H1 (cell line): ENCODE data around the gene PIP5K1C. TPM values are rescaled to one million over a fixed set of nuclear protein-coding genes. Genes with fewer than 3 reads are reported as not detected.

Experiments used
- CTCF ChIA-PET: fragments of 300-600 bp; sonication (Branson Sonifier 250); formaldehyde crosslinking; loops from one replicate; lab custom pipeline; 2021; ENCODE audit not compliant: partially characterized antibody; lab: Charles Lee
- POLR2A ChIA-PET: fragments of 300-600 bp; sonication (Branson Sonifier 250); formaldehyde crosslinking; loops from one replicate; lab custom pipeline; 2021; ENCODE audit warnings: inconsistent platforms; ENCODE audit not compliant: partially characterized antibody; lab: Charles Lee
- DNase-seq, 2 experiments: peaks; one replicate each; pipeline versions ENCODE4 v3.0.0 to v3.0.0-alpha.2; 2010 to 2022; ENCODE audit warnings: low spot score in 2 of 2, low read depth in 1 of 2, mixed read lengths in 1 of 2
- FAIRE-seq: peaks from 2 replicates; lab custom pipeline; 2011; peaks lifted over from hg19 to GRCh38; lab: Jason Lieb, UNC
- H2AFZ ChIP-seq: 2 replicates; pipeline ENCODE4 v1.8.1; 2012; ENCODE audit warnings: low read length, inconsistent platforms
- H2AK5ac ChIP-seq: 2 replicates; pipeline ENCODE4 v1.6.1; 2013; ENCODE audit warnings: low read depth, low read length
- H2BK120ac ChIP-seq: replicated peaks from 2 replicates; pipeline ENCODE3; 2013; ENCODE audit warnings: low read depth, low read length, inconsistent platforms
- H2BK12ac ChIP-seq: 2 replicates; pipeline ENCODE4 v1.6.1; 2013; ENCODE audit warnings: low read depth, low read length
- H2BK15ac ChIP-seq: 2 replicates; pipeline ENCODE4 v1.6.1; 2013; ENCODE audit warnings: low read length
- H2BK20ac ChIP-seq: 2 replicates; pipeline ENCODE4 v1.6.1; 2013; ENCODE audit warnings: low read length
- H2BK5ac ChIP-seq: 2 replicates; pipeline ENCODE4 v1.6.1; 2013; ENCODE audit warnings: low read depth, low read length
- H3K14ac ChIP-seq: 2 replicates; pipeline ENCODE4 v1.6.1; 2013; ENCODE audit warnings: inconsistent platforms; ENCODE audit not compliant: insufficient read length
- H3K18ac ChIP-seq: 2 replicates; pipeline ENCODE4 v1.6.1; 2013; ENCODE audit warnings: low read length; ENCODE audit errors: extremely low read depth
- H3K23ac ChIP-seq: 2 replicates; pipeline ENCODE4 v1.6.1; 2013; ENCODE audit warnings: inconsistent platforms; ENCODE audit not compliant: insufficient read length
- H3K23me2 ChIP-seq: 2 replicates; pipeline ENCODE4 v1.6.1; 2013; ENCODE audit warnings: low read depth, low read length
- H3K27ac ChIP-seq: 2 replicates; pipeline ENCODE4 v1.6.1; 2011; ENCODE audit warnings: low read depth, low read length, inconsistent platforms
- H3K27me3 ChIP-seq, 4 experiments: replicated peaks in 1 of 4; 1 replicate in 1 of 4; 2 replicates in 3 of 4; pipeline versions ENCODE4 v1.6.1 to v1.8.1; 2011 to 2013; ENCODE audit warnings: low read length in 3 of 4, mild to moderate bottlenecking in 3 of 4, inconsistent platforms in 2 of 4, mixed read lengths in 2 of 4, moderate library complexity in 1 of 4; ENCODE audit not compliant: control insufficient read depth in 3 of 4, insufficient read depth in 3 of 4; ENCODE audit errors: extremely low read depth in 1 of 4
- H3K36me3 ChIP-seq, 4 experiments: 2 replicates each; pipeline versions ENCODE4 v1.6.1 to v1.8.1; 2011 to 2013; ENCODE audit warnings: mild to moderate bottlenecking in 4 of 4, low read length in 3 of 4, moderate library complexity in 2 of 4, control low read depth in 1 of 4, inconsistent platforms in 1 of 4; ENCODE audit not compliant: insufficient read depth in 4 of 4, control insufficient read depth in 2 of 4
- H3K4ac ChIP-seq: replicated peaks from 2 replicates; pipeline ENCODE3; 2013; ENCODE audit warnings: low read length, low read depth, mixed read lengths, inconsistent platforms; ENCODE audit not compliant: insufficient read length
- H3K4me1 ChIP-seq, 4 experiments: replicated peaks in 1 of 4; 1 replicate in 1 of 4; 2 replicates in 3 of 4; pipeline versions ENCODE4 v1.6.1 to v1.8.1; 2011 to 2013; ENCODE audit warnings: low read length in 3 of 4, inconsistent platforms in 2 of 4, mixed read lengths in 1 of 4; ENCODE audit not compliant: insufficient read depth in 4 of 4, control insufficient read depth in 3 of 4
- H3K4me2 ChIP-seq, 2 experiments: 2 replicates each; pipeline versions ENCODE4 v1.6.1 to v1.8.1; 2011 to 2013; ENCODE audit warnings: low read depth in 2 of 2, low read length in 2 of 2, control low read depth in 1 of 2, inconsistent platforms in 1 of 2, mild to moderate bottlenecking in 1 of 2; ENCODE audit not compliant: insufficient read depth in 1 of 2
- H3K4me3 ChIP-seq, 4 experiments: fragments of 200-600, 300-600 bp in 1 of 4; sonication (generic), shearing (Covaris generic), sonication (Bioruptor Twin) in 1 of 4; 2 replicates each; pipeline versions ENCODE4 v1.5.1 to v1.8.1; 2011 to 2016; ENCODE audit warnings: low read length in 4 of 4, low read depth in 3 of 4, control low read depth in 2 of 4, inconsistent platforms in 2 of 4, mild to moderate bottlenecking in 2 of 4, mixed read lengths in 1 of 4, moderate library complexity in 1 of 4; ENCODE audit not compliant: insufficient read depth in 2 of 4; ENCODE audit errors: extremely low read depth in 1 of 4
- H3K56ac ChIP-seq: replicated peaks from 2 replicates; pipeline ENCODE3; 2013; ENCODE audit warnings: low read depth, mild to moderate bottlenecking, mixed read lengths, low read length, inconsistent platforms; ENCODE audit not compliant: insufficient read length
- H3K79me1 ChIP-seq: 2 replicates; pipeline ENCODE4 v1.6.1; 2013; ENCODE audit warnings: low read depth, low read length, control low read depth
- H3K79me2 ChIP-seq, 2 experiments: 2 replicates each; pipeline versions ENCODE4 v1.6.1 to v1.8.1; 2012 to 2013; ENCODE audit warnings: low read length in 2 of 2, mild to moderate bottlenecking in 2 of 2, inconsistent platforms in 1 of 2; ENCODE audit not compliant: insufficient read depth in 2 of 2, control insufficient read depth in 1 of 2
- H3K9ac ChIP-seq, 4 experiments: replicated peaks in 1 of 4; 1 replicate in 1 of 4; 2 replicates in 3 of 4; pipeline versions ENCODE4 v1.6.1 to v1.8.1; 2011 to 2013; ENCODE audit warnings: low read depth in 3 of 4, low read length in 3 of 4, control low read depth in 2 of 4, mild to moderate bottlenecking in 2 of 4, moderate library complexity in 2 of 4, inconsistent platforms in 1 of 4; ENCODE audit errors: extremely low read depth in 1 of 4
- H3K9me3 ChIP-seq, 2 experiments: 2 replicates each; pipeline versions ENCODE4 v1.6.1 to v1.8.1; 2012 to 2013; ENCODE audit warnings: mild to moderate bottlenecking in 2 of 2, moderate library complexity in 2 of 2, control low read depth in 1 of 2, inconsistent platforms in 1 of 2, low read depth in 1 of 2, low read length in 1 of 2, mixed read lengths in 1 of 2; ENCODE audit not compliant: insufficient read depth in 2 of 2
- H4K20me1 ChIP-seq, 2 experiments: replicated peaks in 1 of 2; 2 replicates each; pipeline versions ENCODE3 to v1.8.1; 2011 to 2013; ENCODE audit warnings: inconsistent platforms in 2 of 2, low read length in 2 of 2, mild to moderate bottlenecking in 1 of 2; ENCODE audit not compliant: insufficient read depth in 2 of 2, control insufficient read depth in 1 of 2
- H4K5ac ChIP-seq: 2 replicates; pipeline ENCODE4 v1.6.1; 2013; ENCODE audit warnings: low read length, low read depth, mixed read lengths, inconsistent platforms; ENCODE audit not compliant: insufficient read length
- H4K8ac ChIP-seq: 2 replicates; pipeline ENCODE4 v1.8.0; 2013; ENCODE audit warnings: mild to moderate bottlenecking, moderate library complexity, low read length, inconsistent platforms; ENCODE audit not compliant: insufficient read depth; ENCODE audit errors: extremely low read depth
- H4K91ac ChIP-seq: replicated peaks from 2 replicates; pipeline ENCODE3; 2013; ENCODE audit warnings: low read length, mixed read lengths, inconsistent platforms; ENCODE audit not compliant: insufficient read length
- BACH1 ChIP-seq: IDR thresholded peaks from 2 replicates; pipeline ENCODE4 v1.6.1; 2012; ENCODE audit warnings: low read length, improper control_type of control experiment
- HDAC2 ChIP-seq, 2 experiments: fragments of 300-600 bp in 1 of 2; sonication (generic) in 1 of 2; IDR thresholded peaks; 2 replicates each; pipeline ENCODE4 v1.6.1; 2011 to 2012; ENCODE audit warnings: low read depth in 2 of 2, low read length in 2 of 2, mild to moderate bottlenecking in 2 of 2, moderate library complexity in 2 of 2, borderline replicate concordance in 1 of 2, inconsistent platforms in 1 of 2
- KDM1A ChIP-seq: fragments of 200-600, 300-600 bp; sonication (generic); IDR thresholded peaks from 2 replicates; pipeline ENCODE4 v1.7.1; 2016; ENCODE audit warnings: mild to moderate bottlenecking, low read length, borderline replicate concordance
- SP4 ChIP-seq: IDR thresholded peaks from 2 replicates; pipeline ENCODE4 v1.6.1; 2012; ENCODE audit warnings: low read length, inconsistent platforms
- WGBS, 2 experiments: shearing (Covaris generic) in 1 of 2; methylation state at CpG; one replicate each; pipeline versions ENCODE4 v1.1.6 to v1.1.7; 2013 to 2015; ENCODE audit warnings: low lambda C conversion rate in 2 of 2, mixed read lengths in 2 of 2, inconsistent platforms in 1 of 2, low coverage in 1 of 2, missing lambda C conversion rate in 1 of 2; ENCODE audit not compliant: insufficient replicate concordance in 2 of 2, insufficient coverage in 1 of 2, insufficient read length in 1 of 2; ENCODE audit errors: extremely low coverage in 1 of 2, missing lambda C conversion rate in 1 of 2; 5-methylcytosine and 5-hydroxymethylcytosine counted together
- polyA plus RNA-seq, 7 experiments: library from polyadenylated mRNA; depleted of rRNA in 3 of 7; stranded (reverse) in 5 of 7; unstranded in 2 of 7; fragments of >200 nt in 5 of 7; fragments of 200-250 nt in 2 of 7; gene quantifications; 1 replicate in 5 of 7; 2 replicates in 1 of 7; 4 replicates in 1 of 7; pipeline versions ENCODE4 v1.2.1 to v1.2.3, GENCODE V29; 2011 to 2013; ENCODE audit warnings: missing spikeins in 2 of 7, mixed read lengths in 2 of 7
- total RNA-seq: library from RNA; stranded (reverse); fragmentation: NEBNext Ultra II Directional; extraction: Animal tissue kit (Norgen Biotek cat#: 25700); gene quantifications from 2 replicates; pipeline ENCODE4 v1.2.1, GENCODE V29; 2021
- TF ChIP-seq, protein P1 (sequence below): IDR thresholded peaks from 2 replicates; pipeline ENCODE4 v1.6.1; 2011; ENCODE audit warnings: low read length, improper control_type of control experiment
- TF ChIP-seq, protein P2 (sequence below), 3 experiments: IDR thresholded peaks; 1 replicate in 2 of 3; 2 replicates in 1 of 3; pipeline versions ENCODE4 v1.5.1 to v1.6.1; 2011; ENCODE audit warnings: low read length in 3 of 3, mild to moderate bottlenecking in 3 of 3, inconsistent platforms in 2 of 3, low read depth in 1 of 3, moderate library complexity in 1 of 3; ENCODE audit not compliant: insufficient read depth in 1 of 3; ENCODE audit errors: control extremely low read depth in 1 of 3

Gene PIP5K1C
- total and polyA plus RNA-seq, 2 of the 8 experiments (the other 6 are each of a cell fraction or from before 2014, with no cell fraction given) = 10.6 to 32.9 TPM

DNA sequence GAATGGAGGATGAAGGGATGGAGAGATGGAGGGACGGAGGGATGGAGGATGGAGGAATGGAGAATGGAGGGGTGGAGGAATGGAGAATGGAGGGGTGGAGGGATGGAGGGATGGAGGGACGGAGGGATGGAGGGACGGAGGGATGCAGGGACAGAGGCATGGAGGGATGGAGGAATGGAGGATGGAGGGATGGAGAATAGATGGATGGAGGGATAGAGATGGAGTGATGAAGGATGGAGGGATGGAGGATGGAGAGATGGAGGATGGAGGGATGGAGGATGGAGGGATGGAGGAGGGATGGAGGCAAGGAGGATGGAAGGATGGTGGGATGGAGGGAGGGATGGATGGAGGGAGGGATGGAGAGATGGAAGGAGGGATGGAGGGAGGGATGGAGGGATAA lies 22.1 kb downstream of the PIP5K1C start:
- H3K27ac ChIP-seq = no peak overlapping the region
- WGBS, 2 experiments = 83 to 94% methylated on average over 2 to 3 of the region's 3 CpGs
- peaks cover 0 to 19% (median 14%) of the 10 kb centered on the region in 4 experiments; a peak in 6 of 7 replicates for H3K4me1 ChIP-seq
- no peak overlapping the region for H4K8ac ChIP-seq
- H3K18ac ChIP-seq = no peak overlapping the region
- peaks cover 10% of the 10 kb centered on the region; the same call in 1 of the 2 replicates for H3K23me2 ChIP-seq
- no peak overlapping the region for H4K5ac ChIP-seq
- POLR2A ChIA-PET = no interaction called here
- H2AFZ ChIP-seq = no peak overlapping the region
- no peak overlapping the region for H2BK12ac ChIP-seq
- no peak overlapping the region for H2BK15ac ChIP-seq
- FAIRE-seq = no peak
- H3K79me1 ChIP-seq = peaks cover 12% of the 10 kb centered on the region; the same call in 1 of the 2 replicates
- H3K56ac ChIP-seq = no peak overlapping the region
- H3K4me2 ChIP-seq = no peak overlapping the region
- no peak overlapping the region for H2BK5ac ChIP-seq
- CTCF ChIA-PET = no interaction called here
- TF ChIP-seq KDM1A = no peak
- no peak for TF ChIP-seq HDAC2 (IDR thresholded peaks at IDR 0.05; ENCODE audit: borderline replicate concordance in 1 of 2, low read depth in 2 of 2, low read length in 2 of 2)
- TF ChIP-seq, protein P1, sequence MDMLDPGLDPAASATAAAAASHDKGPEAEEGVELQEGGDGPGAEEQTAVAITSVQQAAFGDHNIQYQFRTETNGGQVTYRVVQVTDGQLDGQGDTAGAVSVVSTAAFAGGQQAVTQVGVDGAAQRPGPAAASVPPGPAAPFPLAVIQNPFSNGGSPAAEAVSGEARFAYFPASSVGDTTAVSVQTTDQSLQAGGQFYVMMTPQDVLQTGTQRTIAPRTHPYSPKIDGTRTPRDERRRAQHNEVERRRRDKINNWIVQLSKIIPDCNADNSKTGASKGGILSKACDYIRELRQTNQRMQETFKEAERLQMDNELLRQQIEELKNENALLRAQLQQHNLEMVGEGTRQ = no peak
- no peak for TF ChIP-seq BACH1
- no peak for TF ChIP-seq SP4
- TF ChIP-seq, protein P2, sequence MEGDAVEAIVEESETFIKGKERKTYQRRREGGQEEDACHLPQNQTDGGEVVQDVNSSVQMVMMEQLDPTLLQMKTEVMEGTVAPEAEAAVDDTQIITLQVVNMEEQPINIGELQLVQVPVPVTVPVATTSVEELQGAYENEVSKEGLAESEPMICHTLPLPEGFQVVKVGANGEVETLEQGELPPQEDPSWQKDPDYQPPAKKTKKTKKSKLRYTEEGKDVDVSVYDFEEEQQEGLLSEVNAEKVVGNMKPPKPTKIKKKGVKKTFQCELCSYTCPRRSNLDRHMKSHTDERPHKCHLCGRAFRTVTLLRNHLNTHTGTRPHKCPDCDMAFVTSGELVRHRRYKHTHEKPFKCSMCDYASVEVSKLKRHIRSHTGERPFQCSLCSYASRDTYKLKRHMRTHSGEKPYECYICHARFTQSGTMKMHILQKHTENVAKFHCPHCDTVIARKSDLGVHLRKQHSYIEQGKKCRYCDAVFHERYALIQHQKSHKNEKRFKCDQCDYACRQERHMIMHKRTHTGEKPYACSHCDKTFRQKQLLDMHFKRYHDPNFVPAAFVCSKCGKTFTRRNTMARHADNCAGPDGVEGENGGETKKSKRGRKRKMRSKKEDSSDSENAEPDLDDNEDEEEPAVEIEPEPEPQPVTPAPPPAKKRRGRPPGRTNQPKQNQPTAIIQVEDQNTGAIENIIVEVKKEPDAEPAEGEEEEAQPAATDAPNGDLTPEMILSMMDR (IDR thresholded peaks at IDR 0.05; ENCODE audit: control extremely low read depth in 1 of 3, insufficient read depth in 1 of 3, low read depth in 1 of 3, low read length in 3 of 3) = no peak
- no peak overlapping the region for H3K23ac ChIP-seq
- H3K36me3 ChIP-seq = no peaks in the 10 kb centered on the region
- no peak overlapping the region for H3K14ac ChIP-seq
- peaks cover 0 to 3% of the 10 kb centered on the region in 2 experiments; a peak in 1 of 4 replicates for H3K79me2 ChIP-seq
- no peak for DNase-seq
- peaks cover 5 to 22% of the 10 kb centered on the region in 2 experiments for H4K20me1 ChIP-seq
- H3K27me3 ChIP-seq = no peaks in the 10 kb centered on the region
- no peak overlapping the region for H3K4me3 ChIP-seq
- H3K9me3 ChIP-seq = no peaks in the 10 kb centered on the region
- H2BK120ac ChIP-seq = no peak overlapping the region
- H2AK5ac ChIP-seq = no peak overlapping the region
- H3K4ac ChIP-seq = no peak overlapping the region
- no peak overlapping the region for H3K9ac ChIP-seq
- H2BK20ac ChIP-seq = no peak overlapping the region
- no peak overlapping the region for H4K91ac ChIP-seq
